NCI-H1694 treated with DMSO at 0.1 percent for 48 hours (cell line): ENCODE data around the gene JAZF1.
"Not testable (repeated sequence)": the region's sequence is repeated elsewhere in the genome, so short reads cannot be mapped to it uniquely, and the experiment has no call there.

Source experiments
- DNase-seq: peaks from one replicate; lab custom pipeline; 2025; lab: John Stamatoyannopoulos, UW

The JAZF1 gene

GRCh38 chr7:27941522-27941921 lies 239.1 kb downstream of the JAZF1 start:
- no peak for DNase-seq

GRCh38 chr7:27940341-27940740 lies 240.3 kb downstream of the JAZF1 start:
- DNase-seq, result no peak

GRCh38 chr7:27939893-27940292 lies 240.7 kb downstream of the JAZF1 start:
- DNase-seq, result no peak

GRCh38 chr7:27936768-27937102 lies 243.9 kb downstream of the JAZF1 start:
- DNase-seq, result no peak

GRCh38 chr7:27936047-27936767 lies 244.4 kb downstream of the JAZF1 start:
- no peak for DNase-seq

- DNase-seq, result peak; percentile 19
These were observed 246.7 kb downstream of the JAZF1 start for GRCh38 chr7:27933671-27934565.

GRCh38 chr7:27930910-27931476 lies 249.6 kb downstream of the JAZF1 start:
- DNase-seq, result no peak

GRCh38 chr7:27929127-27929526 lies 251.5 kb downstream of the JAZF1 start:
- DNase-seq, result no peak

- no peak for DNase-seq
These were observed 252.6 kb downstream of the JAZF1 start for GRCh38 chr7:27928001-27928400.

- no peak for DNase-seq
These were observed 254.9 kb downstream of the JAZF1 start for GRCh38 chr7:27925573-27926201.

GRCh38 chr7:27923642-27923980 lies 257.0 kb downstream of the JAZF1 start:
- DNase-seq, result no peak

GRCh38 chr7:27922907-27923641 lies 257.5 kb downstream of the JAZF1 start:
- DNase-seq, result peak; percentile 6

- DNase-seq, result not testable (repeated sequence)
These were observed 258.2 kb downstream of the JAZF1 start for GRCh38 chr7:27922389-27922788.

- DNase-seq, result peak; percentile 84
These were observed 259.3 kb downstream of the JAZF1 start for GRCh38 chr7:27921081-27921836.

GRCh38 chr7:27920281-27920946 lies 260.2 kb downstream of the JAZF1 start:
- no peak for DNase-seq

GRCh38 chr7:27918503-27918902 lies 262.1 kb downstream of the JAZF1 start:
- no peak for DNase-seq

- no peak for DNase-seq
These were observed 262.8 kb downstream of the JAZF1 start for GRCh38 chr7:27917774-27918314.

- DNase-seq, result no peak
These were observed 263.5 kb downstream of the JAZF1 start for GRCh38 chr7:27917119-27917518.

GRCh38 chr7:27916372-27916771 lies 264.2 kb downstream of the JAZF1 start:
- DNase-seq, result no peak

- no peak for DNase-seq
These were observed 266.2 kb downstream of the JAZF1 start for GRCh38 chr7:27914409-27914808.
